NCI-H748 treated with DMSO at 0.1 percent for 48 hours (cell line): Measurements from ENCODE around the gene CFAP77.

Source experiments
- DNase-seq: peaks from one replicate; lab custom pipeline; 2025; lab: John Stamatoyannopoulos, UW

CFAP77 gene

DNA sequence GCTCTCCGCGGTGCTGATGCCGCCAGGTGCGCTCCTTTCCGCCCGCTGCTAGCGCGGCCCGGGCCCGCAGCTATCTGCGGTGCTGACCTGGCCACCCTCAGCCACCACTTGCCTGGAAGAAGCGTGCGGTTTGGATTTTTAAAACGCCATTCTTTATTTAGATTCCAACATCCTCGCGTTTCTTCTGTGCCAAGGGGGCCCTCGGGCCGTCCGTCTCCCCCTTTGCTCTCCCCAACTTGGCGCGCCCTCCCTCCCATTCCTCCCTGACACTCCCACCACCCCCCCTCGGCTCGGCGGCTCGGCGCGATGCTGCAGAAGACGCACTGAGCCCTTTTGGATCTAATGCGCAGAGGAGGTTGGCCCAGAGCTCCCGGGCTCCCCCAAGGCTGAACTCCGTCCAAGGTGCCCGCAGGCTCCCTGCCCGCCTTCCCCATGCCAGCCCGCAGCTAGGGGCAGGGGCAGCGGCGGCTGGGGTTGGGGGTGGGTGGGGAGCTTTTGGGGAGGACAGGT lies 172.3 kb downstream of the CFAP77 start, which contains the start of gene BARHL1:
TSS of gene BARHL1 (plus strand) at position 331 of the 510 bp plus-strand sequence. CDS start 192 bp downstream, outside the sequence.
- no peak for DNase-seq

DNA sequence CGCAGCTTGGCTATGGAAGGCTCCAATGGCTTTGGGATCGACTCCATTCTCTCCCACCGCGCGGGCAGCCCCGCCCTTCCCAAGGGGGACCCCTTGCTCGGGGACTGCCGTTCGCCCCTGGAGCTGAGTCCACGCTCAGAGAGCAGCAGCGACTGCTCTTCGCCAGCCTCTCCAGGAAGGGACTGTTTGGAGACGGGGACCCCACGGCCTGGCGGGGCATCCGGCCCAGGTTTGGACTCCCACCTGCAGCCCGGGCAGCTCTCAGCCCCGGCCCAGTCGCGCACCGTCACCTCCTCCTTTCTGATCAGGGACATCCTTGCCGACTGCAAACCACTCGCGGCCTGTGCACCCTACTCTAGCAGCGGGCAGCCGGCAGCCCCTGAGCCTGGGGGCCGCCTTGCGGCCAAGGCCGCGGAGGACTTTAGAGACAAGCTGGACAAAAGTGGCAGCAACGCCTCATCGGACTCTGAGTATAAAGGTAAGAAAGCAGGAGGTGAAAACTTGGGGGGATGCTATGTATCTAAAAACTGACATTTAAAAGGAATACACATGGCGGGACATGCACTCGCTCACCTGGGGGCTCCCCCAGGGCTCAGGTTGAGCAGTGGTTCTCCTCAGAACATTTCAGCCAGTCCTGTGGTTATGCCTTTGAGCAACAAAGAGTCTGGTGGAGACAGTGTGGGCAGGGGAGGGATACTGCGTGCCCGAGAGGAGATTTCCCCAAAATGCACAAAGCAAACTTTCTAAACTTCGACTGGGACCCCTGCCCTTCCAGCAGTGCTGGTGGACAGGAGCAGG lies 173.0 kb downstream of the CFAP77 start:
- DNase-seq, result no peak

DNA sequence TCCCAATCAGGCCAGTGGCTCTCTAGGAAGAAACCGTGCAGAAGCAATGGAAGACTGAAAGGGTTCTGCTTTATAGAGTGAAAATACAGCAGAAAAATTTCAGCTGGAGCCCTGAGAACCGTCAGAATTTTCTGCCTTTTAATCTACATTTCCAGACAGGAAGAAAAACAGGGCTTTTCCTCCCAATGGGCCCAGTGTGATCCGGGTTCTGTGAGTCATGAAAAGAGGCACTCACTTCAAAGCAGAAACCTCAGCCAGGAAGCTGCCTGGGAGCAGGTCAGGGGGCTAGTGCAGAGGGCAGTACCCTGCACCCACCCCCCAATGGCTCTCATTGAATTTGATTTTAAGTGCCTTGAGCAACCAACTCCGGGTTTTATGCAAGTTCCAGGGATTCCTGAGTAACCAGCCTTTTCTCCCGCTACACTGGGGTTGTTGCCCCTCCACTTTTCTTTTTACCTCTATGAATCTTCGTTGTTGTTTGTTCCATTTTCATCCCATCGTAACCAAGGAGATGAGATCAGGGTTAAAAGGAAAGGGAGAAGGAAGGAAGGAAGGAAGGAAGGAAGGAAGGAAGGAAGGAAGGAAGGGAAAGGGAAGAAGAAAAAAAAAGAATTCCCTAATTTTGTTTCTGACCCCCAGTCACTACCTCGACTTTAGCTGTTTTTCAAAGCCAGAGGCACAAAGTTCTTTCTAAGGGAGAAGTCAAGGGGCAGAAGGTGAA lies 173.7 kb downstream of the CFAP77 start:
- no peak for DNase-seq

DNA sequence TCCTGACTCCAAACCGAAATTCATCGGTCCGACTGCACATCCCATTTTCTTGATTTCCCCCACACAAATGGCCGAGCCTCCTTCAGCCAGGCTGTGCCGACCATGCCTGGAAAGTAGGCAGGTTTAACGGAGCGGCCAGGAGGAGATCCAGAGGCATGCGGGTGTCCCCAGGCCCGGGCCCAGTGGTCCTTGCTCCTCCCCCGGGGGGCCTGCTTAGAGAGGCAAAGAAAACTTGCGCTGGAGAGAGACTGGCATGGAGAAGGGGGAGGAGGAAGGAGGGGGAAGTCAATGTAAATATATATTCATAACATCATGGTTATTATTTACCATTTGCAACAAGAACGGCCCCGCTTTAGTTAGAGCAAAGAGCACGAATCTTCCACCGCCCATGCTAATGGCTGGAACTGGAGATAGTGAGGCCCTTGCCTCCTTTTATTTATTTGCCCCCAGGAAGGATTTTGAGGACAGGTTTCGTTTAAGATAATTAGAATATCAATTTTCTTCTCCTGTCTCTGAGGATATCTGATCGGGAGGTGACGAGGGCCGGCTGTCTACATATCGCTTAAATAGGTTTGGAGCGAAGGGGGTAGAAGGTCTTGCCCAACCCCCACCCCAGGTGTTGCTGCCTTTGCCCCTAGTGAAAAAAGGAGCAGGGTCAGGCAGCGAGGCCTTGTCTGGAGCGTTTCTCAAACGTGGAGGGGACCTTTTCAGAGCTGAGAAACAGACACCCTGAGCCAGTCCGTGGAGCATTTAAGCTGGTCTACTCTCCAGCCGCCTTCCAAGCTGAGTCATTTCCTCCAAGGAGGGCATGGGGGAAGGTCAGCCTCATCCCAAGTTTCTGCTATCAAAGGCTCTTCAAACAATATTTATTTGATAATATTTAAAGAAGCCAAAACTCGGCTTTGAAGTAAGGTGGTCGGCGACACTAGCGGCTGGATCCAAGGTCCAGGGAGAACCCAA lies 174.9 kb downstream of the CFAP77 start:
- DNase-seq, result no peak

DNA sequence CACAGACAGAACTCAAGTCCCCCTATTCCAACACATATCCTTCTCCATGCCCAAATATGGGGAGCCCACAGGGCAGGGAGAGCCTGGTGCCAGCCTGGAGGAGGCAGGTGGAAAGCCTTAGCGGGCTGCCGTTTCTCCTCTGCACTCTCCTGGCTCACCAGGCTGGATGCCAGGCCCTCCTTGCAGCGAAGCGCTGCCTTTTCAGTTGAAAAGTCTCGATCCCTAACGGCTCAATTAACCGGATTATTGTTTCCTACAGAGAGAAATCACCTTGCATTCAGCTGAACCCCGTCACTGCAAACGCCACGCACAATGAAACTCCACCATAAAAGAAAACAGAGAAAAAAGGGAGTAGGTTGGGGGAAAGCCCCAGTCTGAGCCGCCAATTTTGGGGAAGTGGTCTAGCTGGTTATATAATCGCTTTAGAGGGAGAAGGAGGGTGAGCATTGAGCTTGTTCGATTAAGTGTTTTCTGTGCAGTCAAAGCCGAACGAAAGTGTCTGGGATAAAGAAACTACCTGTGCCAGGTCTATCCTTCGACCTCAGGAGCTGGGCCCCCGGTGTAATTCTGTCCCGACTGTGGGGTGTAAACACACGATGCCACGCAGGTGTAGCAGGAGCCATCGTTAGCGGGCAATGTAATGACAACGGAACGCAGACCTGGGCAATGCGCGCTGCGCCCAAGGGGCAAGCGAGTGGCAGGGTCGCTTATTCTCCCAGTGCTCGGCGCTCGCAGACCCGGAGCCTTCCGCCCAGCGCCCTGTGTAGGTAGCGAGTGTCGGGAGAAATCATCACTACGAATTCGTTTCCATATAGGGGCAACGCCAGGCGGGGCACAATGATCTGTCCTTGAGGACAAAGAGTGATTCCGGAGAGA lies 176.2 kb downstream of the CFAP77 start:
- peak; percentile 26 for DNase-seq

DNA sequence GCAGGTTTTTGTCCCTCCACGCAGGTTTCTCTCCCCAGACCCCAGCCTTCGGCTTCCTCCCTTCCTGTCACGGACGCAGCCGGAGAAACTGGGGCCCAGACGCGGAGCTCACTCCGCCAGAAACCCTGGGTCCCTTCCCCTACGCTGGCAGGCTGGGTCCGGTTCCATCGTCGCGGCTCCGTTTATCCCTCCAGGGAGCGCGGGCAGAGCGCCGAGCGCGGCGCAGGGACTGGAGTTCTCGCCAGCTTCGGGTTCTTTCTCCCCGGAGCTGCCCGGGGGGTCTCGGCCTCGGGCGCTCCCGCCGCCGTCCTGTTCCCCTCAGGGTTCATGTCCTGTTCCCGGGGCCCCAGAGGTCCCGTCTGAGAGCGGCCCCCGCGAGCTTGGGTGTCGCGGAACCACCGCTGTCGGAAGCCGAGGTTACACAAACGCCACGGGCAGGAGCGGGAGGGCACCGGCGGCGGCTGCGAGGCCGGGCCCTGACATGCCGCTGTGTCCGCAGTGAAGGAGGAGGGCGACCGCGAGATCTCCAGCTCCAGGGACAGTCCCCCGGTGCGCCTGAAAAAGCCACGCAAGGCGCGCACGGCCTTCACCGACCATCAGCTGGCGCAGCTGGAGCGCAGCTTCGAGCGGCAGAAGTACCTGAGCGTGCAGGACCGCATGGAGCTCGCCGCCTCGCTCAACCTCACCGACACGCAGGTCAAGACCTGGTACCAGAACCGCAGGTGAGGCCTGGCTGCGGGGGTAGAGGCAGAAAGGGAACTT lies 177.0 kb downstream of the CFAP77 start:
- DNase-seq, result no peak

DNA sequence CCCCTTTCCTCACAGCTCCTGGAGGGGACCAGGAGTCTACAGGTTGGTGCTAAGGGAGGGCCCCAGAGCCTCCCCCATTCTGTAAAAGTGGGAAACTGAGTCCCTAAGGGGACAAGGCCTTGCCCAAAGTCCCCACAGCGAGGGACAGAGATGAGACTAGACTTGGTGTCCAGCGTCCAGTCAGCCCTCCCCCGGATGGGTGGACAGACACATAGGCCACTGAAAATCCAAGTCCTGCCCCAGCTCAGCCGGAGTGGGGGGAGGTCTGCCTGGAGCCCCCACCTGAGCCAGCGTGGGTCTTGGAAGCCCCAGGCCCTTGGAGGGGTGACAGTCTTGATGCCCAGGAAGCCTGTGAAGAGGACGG lies 177.6 kb downstream of the CFAP77 start:
- no peak for DNase-seq

DNA sequence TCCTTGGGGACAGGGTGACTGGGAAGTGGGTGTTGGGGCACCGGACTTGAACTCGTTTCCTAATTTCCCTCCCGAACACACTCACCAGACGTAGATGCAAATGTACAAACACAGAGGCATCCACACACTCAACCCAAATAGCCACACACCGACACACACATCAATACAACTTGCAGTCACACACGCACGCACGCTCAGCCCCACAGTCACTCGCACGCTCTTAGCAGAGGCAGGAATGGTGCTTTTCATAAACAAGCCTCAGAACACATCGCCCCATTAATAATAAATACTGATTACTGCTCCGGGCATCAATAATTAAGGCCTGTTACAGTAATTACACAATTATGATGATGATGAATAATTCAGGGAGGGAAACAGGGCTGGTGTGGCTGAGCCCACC lies 178.1 kb downstream of the CFAP77 start:
- no peak for DNase-seq

DNA sequence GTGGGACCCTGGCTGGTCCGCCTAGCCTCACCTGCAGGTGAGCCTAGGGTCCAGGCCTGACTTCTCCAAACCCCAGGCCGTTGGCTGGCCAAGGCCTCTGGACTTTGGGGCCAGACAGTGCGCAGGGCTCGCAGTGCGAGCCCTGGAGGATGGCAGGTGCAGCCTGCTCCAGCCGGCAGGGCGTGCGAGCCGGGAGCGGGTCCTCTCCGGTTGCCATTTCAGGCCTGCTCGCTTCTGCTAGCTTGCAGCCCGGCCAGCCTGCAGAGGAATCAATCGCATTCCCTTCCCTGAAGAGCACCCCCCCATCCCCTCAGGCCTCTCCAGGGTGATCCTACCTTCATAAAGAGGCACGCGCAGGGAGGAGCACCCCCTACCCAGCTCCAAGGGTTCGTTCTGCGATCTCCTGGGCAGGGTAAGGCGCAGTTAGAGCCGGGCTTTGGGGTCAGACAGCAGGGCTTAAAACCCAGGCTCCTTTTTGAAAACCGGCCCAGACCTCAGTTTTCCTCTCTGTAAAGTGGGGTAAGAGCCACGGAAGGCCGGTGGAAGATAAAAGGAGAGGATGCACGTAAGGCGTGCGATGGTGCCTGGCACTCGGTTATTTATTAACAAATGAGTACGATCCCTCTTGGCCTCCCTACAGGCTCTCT lies 178.6 kb downstream of the CFAP77 start:
- DNase-seq, result no peak

DNA sequence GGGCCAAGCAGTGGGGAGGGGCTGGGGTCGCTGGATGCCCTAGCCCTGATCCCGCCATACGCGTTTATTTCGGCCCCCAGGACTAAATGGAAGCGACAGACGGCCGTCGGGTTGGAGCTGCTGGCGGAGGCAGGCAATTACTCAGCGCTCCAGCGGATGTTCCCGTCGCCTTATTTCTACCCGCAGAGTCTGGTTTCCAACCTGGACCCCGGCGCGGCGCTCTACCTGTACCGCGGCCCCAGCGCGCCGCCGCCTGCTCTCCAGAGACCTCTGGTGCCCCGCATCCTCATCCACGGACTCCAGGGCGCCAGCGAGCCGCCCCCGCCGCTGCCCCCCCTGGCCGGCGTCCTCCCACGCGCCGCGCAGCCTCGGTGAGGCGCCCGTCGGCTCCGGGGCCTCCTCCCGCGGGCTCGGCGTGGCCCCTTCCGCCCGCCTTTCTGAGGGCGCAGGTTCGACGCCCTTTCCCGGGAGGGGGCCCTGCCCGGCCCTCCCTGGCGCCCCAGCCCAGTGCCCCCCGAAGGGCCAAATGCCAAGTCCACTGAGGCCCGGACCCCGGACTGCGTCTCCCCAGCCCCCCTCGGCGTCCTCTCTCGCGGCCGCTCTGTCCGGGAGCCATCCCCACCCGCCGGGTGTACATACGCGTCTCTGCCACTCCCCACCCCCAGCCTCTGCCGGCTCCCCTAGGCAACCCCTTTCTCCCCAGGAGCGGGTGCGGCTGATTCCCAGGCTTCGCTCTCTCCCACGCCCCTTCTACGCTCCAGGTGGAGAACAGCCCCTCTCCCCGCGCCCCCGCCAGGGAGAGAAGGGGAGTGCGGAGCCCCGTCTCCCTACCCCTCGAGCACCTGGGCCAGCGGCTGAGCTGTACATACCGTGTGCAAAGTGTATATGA lies 179.4 kb downstream of the CFAP77 start:
- no peak for DNase-seq

DNA sequence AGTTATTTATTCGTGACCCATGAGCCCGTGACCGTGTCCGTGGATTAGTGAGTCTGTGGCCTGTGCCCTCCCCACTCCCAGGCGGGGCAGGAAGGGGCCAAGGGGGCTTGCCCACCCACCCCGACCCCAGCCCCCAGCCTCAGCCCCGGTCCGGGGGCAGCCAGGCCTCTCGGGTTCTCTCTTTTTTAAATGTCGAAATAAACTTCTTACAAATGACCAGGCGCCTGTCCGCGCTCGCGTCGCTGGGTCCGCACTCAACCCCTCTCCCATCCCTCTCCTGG lies 180.0 kb downstream of the CFAP77 start:
- no peak for DNase-seq

DNA sequence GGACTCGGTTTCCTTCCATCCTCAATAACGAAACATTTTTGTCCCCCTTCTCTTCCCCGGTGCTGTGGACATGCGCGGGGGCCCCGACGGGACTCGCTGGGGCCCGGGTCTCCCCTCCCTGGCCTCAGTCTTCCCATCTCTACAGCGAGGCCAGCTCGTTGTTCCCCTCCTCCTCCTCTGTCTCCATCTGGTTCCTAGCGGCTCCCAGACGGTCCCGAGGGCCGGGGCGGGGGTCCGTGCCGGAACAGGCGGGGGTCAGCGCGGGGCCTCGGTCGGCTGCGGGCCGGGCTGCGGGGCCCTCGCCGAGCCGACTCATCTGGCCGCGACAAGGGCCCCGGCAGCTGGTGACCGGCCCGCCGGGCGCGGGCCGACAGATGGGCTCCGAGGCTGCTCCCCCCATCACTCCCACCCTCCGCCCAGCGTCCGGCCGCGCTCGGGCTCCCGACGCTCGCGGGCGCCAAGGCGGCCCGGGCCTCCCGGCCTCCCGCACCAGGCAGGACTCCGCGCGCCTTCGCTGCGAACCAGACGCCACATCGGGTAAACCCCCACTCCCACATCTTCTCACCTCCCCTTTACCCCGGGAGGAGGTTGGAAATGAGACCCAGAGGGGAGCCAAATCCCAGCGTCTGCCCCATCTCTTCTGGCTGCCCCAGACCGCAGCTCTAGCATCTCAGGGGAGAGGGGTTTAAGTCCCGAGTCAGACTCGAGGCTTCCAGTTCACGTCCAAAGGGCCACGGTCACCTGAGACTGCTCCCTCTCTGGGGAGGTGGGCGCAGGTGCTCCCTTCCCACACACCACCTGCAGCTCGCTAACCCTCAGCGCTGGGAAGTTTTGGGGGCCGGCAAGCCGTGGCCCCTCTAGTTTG lies 180.5 kb downstream of the CFAP77 start:
- no peak for DNase-seq

DNA sequence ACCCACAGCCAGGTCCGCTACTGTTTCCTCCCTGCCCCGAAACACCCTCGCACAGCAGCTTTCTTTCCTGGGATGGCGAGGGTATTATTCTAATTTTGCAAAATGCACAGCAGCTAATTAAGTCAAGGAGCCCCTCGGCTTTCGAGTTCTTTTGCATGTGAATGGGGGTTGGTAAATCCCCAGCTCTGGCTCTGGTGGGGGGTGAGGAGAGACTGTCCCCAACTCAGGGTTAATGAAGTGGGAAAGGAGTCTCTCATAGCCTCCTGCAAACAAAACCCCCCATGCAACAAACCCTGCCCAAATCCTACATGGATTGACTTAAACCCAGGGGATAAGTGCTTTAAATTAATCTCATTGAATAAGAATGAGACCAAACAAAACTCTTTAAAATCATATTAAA lies 181.2 kb downstream of the CFAP77 start:
- DNase-seq, result no peak

DNA sequence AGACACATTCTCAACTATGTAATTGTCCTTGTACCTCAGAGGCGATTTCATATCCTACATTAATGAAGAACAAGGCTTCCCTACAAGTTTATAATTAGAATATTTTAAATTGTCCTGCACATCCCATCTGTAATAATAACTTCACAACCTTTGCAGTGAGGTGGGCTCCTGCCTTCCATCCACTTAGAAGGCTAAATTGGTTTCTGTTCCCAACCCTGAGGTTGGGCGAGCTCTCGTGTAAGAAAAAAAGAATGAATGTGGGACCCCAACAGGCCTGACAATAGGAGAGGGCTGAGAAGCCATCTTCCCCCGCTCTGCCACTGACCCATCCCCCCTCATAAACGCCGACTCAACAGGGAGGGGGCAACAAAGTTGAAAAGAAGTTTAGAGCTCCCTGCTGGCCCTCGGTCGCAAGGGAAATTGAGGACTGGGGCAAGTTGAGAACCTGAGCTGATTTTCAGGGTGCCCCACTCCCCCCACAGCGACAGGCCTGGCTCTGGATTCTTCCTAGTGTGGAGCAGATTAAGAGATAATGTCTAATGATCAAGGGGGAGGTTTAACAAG lies 181.8 kb downstream of the CFAP77 start:
- no peak for DNase-seq

DNA sequence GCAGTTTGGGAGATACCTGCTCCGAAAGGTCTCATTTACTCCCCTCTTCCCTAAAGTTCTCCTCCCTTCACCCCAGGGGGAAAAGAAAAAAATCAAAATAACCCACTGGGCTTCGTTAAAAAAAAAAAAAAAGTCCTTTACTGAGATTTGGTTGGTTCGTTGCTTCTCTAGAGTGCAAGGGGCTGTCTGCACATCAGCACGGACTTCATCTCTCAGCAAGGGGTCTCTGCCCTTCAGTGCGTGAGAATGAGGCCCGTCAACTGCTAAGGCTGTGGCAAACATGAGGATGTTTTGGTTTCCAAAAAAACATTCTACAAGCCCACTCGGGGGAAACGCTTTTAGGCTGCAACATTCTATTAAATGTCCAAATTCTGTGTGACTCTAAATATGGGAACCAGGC lies 182.4 kb downstream of the CFAP77 start:
- no peak for DNase-seq

DNA sequence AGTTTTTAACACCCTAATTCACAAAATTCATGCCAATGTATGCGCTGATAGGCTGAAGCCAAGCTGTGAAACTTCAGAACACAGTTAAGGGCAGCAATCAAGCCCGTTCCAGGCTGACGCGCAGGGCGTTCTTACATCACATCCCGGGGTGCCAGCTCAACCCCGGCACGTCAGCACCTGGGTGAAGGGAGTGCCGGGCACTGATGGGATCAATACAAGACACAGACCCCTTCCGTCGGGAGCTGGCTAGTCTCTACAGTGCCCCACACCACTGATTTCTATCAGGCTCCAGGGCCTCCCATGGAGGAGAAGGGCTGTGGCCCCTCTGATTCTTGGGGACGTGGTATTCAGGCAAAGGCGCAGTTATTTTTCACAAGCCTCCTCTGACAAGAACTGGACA lies 184.4 kb downstream of the CFAP77 start:
- no peak for DNase-seq

DNA sequence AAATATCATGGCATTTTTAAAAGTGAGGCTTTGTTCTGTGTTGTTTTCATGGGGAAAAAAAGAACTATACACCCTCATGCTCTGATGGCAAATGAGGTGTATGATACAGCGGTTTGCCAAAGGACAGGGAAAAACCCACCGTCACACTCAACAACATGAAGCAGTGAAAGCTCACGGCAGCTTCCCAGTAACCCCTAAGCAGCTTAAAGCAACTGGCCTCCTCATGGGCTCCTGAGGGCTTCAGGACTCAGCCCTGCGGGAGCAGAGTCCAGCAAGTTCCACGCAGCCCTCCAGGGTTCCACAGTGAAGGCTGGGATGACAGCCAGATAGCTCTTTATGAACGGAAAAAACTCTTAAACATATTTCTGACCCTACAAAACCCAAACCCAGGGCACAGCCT lies 185.3 kb downstream of the CFAP77 start:
- no peak for DNase-seq

DNA sequence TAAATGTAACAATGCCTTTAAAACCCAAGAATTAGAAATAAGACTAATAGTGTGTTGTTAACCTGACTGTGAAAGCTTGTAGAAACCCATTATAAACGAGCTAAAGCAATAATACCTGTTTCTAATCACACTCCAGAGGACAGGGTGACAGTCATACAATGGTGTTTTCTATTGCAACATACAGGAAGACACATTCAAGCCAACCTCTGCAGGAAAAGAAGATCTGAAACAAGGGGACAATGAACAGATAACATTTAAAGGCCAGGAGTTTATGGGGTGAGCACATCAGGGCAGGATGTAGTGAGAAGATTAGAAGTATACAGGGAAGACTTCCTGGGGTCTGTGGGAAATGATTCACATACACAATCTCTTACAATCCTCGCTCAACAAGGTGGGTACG lies 186.2 kb downstream of the CFAP77 start:
- DNase-seq, result no peak
